Uterus (tissue), 4 donors: ENCODE data around the gene HOXD12. TPM values are rescaled to one million over a fixed set of nuclear protein-coding genes. Genes with fewer than 3 reads are reported as not detected.

ENCODE experiments used
- DNase-seq, 2 donors: peaks; one replicate each; pipeline ENCODE4 v3.0.0-alpha.2; 2019 to 2020
- H3K27ac ChIP-seq, 2 donors: fragments of 200-600 bp; sonication (generic); 1 replicate in 1 of 2; 2 replicates in 1 of 2; pipeline ENCODE4 v1.5.1; 2016 to 2018
- H3K27me3 ChIP-seq, 2 donors: fragments of 200-600 bp; sonication (generic); one replicate each; pipeline ENCODE4 v1.5.1; 2018 to 2019; ENCODE audit warnings: control low read depth in 1 of 2
- H3K36me3 ChIP-seq, 2 donors: fragments of 200-600 bp; sonication (generic); one replicate each; pipeline ENCODE4 v1.5.1; 2019; ENCODE audit warnings: control low read depth in 1 of 2
- H3K4me1 ChIP-seq, 2 donors: fragments of 200-600 bp; sonication (generic); one replicate each; pipeline ENCODE4 v1.5.1; 2018 to 2019; ENCODE audit warnings: control low read depth in 1 of 2
- H3K4me3 ChIP-seq, 2 donors: fragments of 200-600 bp; sonication (generic); 1 replicate in 1 of 2; 2 replicates in 1 of 2; pipeline ENCODE4 v1.5.1; 2018 to 2019; ENCODE audit warnings: mild to moderate bottlenecking in 1 of 2
- H3K9me3 ChIP-seq, 2 donors: fragments of 200-600 bp; sonication (generic); one replicate each; pipeline ENCODE4 v1.5.1; 2019; ENCODE audit warnings: control low read depth in 1 of 2
- POLR2A ChIP-seq, 2 donors: fragments of 450-650 bp; IDR thresholded peaks; one replicate each; pipeline ENCODE4 v1.6.1; 2016; ENCODE audit warnings: antibody characterized with exemption in 2 of 2, mild to moderate bottlenecking in 1 of 2, moderate library complexity in 1 of 2
- intact Hi-C: fragments of 100-400 bp; cut with DNase I; formaldehyde crosslinking; loops from one replicate; pipeline ENCODE4 v1.15.1; 2023; ENCODE audit warnings: low total_unique reads
- total RNA-seq, 4 donors: library from RNA; depleted of rRNA in 3 of 4; stranded (reverse); fragments of >200 nt in 3 of 4; gene quantifications; one replicate each; pipeline versions ENCODE4 v1.1.0 to v1.2.4, GENCODE V29; 2014 to 2023
- TF ChIP-seq, protein P1 (sequence below), 4 experiments: fragments of 200-600 bp in 2 of 4; fragments of 450-650 bp in 2 of 4; sonication (generic) in 2 of 4; IDR thresholded peaks; one replicate each; pipeline ENCODE4 v1.5.1; 2016 to 2019; ENCODE audit warnings: antibody characterized with exemption in 4 of 4, mild to moderate bottlenecking in 2 of 4, moderate library complexity in 1 of 4
- donor health status: DM: yes; HTN: yes; CAD: no.

HOXD12 gene
- total RNA-seq, 4 donors from 2014 or later = 0.76 TPM; not detected in 3

DNA sequence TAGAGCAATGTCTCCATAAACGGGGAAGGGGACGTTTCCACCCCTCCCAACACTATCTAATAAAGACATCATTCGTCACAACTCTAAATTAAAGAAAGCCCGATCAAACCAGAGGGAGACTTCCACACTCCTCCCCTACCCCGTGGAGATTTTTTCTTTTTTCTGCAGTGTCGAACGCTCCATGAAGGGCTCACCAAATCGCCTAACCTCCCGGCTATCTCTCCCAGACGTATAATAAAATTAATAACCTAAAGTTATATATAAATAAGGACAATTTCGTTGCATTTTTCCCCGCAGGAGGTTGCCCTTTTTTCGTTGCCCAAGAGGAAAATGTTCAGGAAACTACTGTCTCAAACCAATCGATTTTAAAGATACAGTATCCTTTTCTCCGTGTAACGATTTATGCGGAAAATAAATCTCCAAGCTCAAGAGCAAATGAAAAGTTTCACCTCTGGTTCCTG lies 18.2 kb upstream of the HOXD12 start:
- Histone ChIP-seq H3K27ac (no peak overlapping the region), H3K27me3 (peaks cover 88 to 91% of the 10 kb centered on the region in 2 donors), H3K9me3 (no peaks in the 10 kb centered on the region), H3K36me3 (no peaks in the 10 kb centered on the region), H3K4me3 (no peak overlapping the region), H3K4me1 (peaks cover 0 to 11% of the 10 kb centered on the region in 2 donors)
- intact Hi-C loops = loop anchor here (10.0 kb wide), 1 partner anchor 397 kb away; no protein-coding TSS in a partner anchor
- no peak for DNase-seq
- TF ChIP-seq, protein P1, sequence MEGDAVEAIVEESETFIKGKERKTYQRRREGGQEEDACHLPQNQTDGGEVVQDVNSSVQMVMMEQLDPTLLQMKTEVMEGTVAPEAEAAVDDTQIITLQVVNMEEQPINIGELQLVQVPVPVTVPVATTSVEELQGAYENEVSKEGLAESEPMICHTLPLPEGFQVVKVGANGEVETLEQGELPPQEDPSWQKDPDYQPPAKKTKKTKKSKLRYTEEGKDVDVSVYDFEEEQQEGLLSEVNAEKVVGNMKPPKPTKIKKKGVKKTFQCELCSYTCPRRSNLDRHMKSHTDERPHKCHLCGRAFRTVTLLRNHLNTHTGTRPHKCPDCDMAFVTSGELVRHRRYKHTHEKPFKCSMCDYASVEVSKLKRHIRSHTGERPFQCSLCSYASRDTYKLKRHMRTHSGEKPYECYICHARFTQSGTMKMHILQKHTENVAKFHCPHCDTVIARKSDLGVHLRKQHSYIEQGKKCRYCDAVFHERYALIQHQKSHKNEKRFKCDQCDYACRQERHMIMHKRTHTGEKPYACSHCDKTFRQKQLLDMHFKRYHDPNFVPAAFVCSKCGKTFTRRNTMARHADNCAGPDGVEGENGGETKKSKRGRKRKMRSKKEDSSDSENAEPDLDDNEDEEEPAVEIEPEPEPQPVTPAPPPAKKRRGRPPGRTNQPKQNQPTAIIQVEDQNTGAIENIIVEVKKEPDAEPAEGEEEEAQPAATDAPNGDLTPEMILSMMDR (IDR thresholded peaks at IDR 0.05) = no peak
- TF ChIP-seq POLR2A (IDR thresholded peaks at IDR 0.05) = no peak

DNA sequence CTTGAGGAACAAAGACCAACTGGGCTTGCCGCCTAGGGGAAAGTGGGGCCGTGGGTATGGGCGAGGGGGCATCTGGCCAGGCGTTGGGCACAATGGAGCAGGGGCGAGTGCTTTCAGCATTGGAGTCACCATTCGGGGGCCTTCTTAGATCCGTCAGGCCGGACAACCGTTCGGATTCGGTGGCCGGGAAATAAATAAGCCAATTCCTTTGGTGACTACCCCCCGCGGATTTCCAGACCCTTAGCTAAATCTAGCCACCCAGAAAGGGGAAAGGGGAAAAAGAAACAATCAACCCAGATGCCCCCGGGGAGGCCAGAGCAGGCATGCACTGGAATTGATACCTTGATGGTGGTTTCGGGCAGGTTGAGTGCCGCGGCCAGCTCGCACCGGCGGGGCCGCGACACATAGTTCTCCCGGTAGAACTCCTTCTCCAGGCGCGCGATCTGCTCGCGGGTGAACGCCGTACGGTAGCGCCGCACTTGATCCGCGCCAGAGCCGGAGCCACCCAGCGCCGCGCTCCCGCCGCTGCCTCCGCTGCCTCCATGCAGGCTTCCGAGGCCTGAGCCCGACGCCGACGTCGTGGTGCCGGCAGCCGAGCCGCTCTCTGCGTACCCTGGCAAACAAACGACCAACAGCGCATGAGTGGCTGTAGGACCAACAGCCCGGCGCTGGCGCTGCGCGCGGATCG lies 17.6 kb upstream of the HOXD12 start:
- TF ChIP-seq, protein P1 (IDR thresholded peaks at IDR 0.05) = no peak
- no peak for TF ChIP-seq POLR2A (IDR thresholded peaks at IDR 0.05)
- intact Hi-C loops = loop anchor here (10.0 kb wide), 1 partner anchor 397 kb away; no protein-coding TSS in a partner anchor
- no peak for DNase-seq
- Histone ChIP-seq H3K4me3 (no peak overlapping the region), H3K4me1 (peaks cover 0 to 11% of the 10 kb centered on the region in 2 donors), H3K9me3 (no peaks in the 10 kb centered on the region), H3K27ac (no peak overlapping the region), H3K36me3 (no peaks in the 10 kb centered on the region), H3K27me3 (peaks cover 82 to 91% of the 10 kb centered on the region in 2 donors)

DNA sequence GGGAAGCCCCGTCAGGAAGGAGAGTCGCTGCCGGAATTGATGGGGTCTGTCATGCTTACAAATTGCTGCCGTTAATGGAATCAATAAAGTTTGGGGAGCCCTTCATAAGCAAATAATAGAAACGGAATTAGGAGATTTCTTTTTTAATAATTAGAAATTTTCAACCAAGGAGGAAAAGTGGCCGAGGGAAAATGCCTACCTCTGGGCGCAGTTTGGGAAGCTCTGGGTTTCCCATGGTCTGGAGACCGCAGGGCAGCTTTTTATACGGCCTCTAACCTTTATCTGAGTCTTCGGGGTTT lies 17.1 kb upstream of the HOXD12 start:
- peaks cover 77 to 91% of the 10 kb centered on the region in 2 donors for H3K27me3 ChIP-seq
- peaks cover 0 to 11% of the 10 kb centered on the region in 2 donors for H3K4me1 ChIP-seq
- intact Hi-C loops = loop anchor here (10.0 kb wide), 1 partner anchor 398 kb away; no protein-coding TSS in a partner anchor
- no peak overlapping the region for H3K4me3 ChIP-seq
- no peak for TF ChIP-seq POLR2A (IDR thresholded peaks at IDR 0.05)
- TF ChIP-seq, protein P1 (IDR thresholded peaks at IDR 0.05) = no peak
- no peak for DNase-seq
- H3K9me3 ChIP-seq = no peaks in the 10 kb centered on the region
- H3K36me3 ChIP-seq = no peaks in the 10 kb centered on the region
- no peak overlapping the region for H3K27ac ChIP-seq

DNA sequence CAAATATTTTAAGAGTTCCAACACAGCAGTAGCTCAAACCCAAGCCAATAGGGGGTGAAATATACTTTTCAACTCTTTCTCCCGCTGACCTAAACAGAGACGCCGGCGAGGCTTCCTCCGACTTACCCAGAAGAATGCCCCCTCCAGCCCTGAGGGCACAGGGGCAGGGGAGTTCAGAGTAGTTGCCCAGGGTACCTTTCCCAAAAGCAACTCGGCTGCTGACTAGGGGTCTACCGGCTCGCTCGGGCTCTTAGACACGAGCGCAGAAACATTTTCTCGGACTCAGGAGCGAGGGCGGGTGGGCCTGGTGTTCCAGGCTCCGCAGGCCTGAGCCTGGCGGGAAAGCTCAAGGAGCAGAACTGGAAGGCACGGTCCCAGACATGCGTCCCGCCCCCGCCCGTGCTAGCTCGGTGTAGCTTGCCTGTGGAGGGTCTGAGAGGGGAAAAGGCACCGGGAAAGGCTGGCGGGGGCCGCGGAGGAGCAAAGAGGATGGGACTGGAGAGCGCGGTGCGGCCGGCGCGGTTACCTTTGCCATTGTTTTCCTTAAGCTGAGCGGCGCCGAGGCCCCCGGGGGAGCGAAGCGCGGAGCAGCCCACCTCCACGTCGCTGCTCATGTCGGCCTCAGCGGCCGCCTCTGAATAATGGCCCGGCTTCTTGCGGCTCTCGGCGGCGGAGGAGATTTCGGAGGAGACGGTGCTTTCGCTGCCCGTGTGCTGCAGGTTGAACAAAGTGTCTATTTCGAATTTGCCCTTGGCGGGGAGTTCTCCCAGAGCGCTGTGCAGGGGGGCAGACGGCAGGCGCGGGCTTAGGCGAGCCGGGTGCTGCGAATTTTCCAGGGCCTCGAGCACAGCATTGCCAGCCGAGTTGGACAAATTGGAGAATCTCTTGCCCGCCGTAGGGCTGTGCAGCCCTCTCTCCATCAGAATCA lies 16.5 kb upstream of the HOXD12 start:
- H3K27me3 ChIP-seq = peaks cover 72 to 91% of the 10 kb centered on the region in 2 donors
- H3K9me3 ChIP-seq = no peaks in the 10 kb centered on the region
- intact Hi-C loops = loop anchor here (10.0 kb wide), 1 partner anchor 398 kb away; no protein-coding TSS in a partner anchor
- no peak for TF ChIP-seq POLR2A (IDR thresholded peaks at IDR 0.05)
- TF ChIP-seq, protein P1 (IDR thresholded peaks at IDR 0.05) = no peak
- no peak for DNase-seq
- no peak overlapping the region for H3K27ac ChIP-seq
- H3K36me3 ChIP-seq = no peaks in the 10 kb centered on the region
- H3K4me1 ChIP-seq = peaks cover 0 to 11% of the 10 kb centered on the region in 2 donors
- no peak overlapping the region for H3K4me3 ChIP-seq
